Esophagus muscularis mucosa (tissue), 4 donors: ENCODE results near the gene MED29.

ENCODE experiments used
- CTCF ChIP-seq, 3 experiments: fragments of 200-600 bp in 2 of 3; fragments of 450-650 bp in 1 of 3; sonication (generic) in 2 of 3; IDR thresholded peaks; one replicate each; pipeline ENCODE4 v1.5.1; 2017 to 2019; ENCODE audit warnings: antibody characterized with exemption in 3 of 3, mild to moderate bottlenecking in 2 of 3, moderate library complexity in 1 of 3
- EP300 ChIP-seq: sonication (generic); formaldehyde crosslinking; IDR thresholded peaks from one replicate; pipeline ENCODE4 v1.6.1; 2017; ENCODE audit warnings: antibody characterized with exemption
- POLR2A ChIP-seq: fragments of 450-650 bp; IDR thresholded peaks from one replicate; pipeline ENCODE4 v1.6.1; 2017; ENCODE audit warnings: antibody characterized with exemption, moderate library complexity, mild to moderate bottlenecking, low read depth
- POLR2AphosphoS5 ChIP-seq, 2 donors: sonication (generic); formaldehyde crosslinking; IDR thresholded peaks; one replicate each; pipeline ENCODE4 v1.6.1; 2017; ENCODE audit warnings: antibody characterized with exemption in 2 of 2

- TF ChIP-seq POLR2AphosphoS5 (IDR thresholded peaks at IDR 0.05) (peak in 1 of 2 donors; percentile 10), CTCF (IDR thresholded peaks at IDR 0.05) (no peak), EP300 (no peak), POLR2A (no peak)
Observed at GRCh38 chr19:39425744-39426143, 34.6 kb downstream of the MED29 start.
